Calu3 (cell line): ENCODE measurements around the gene CHST10. TPM values are rescaled to one million over a fixed set of nuclear protein-coding genes. Genes with fewer than 3 reads are reported as not detected.

Experiments
- BruUV-seq: library from RNA; stranded (reverse); fragments of 400-500 nt; replicated peaks from 2 replicates; lab custom pipeline; 2021; lab: Mats Ljungman, UMichigan
- CTCF ChIA-PET: fragments of 300-600 bp; sonication (Branson Sonifier 250); formaldehyde crosslinking; loops from one replicate; lab custom pipeline; 2022; ENCODE audit warnings: antibody characterized with exemption; lab: Charles Lee
- DNase-seq: peaks from one replicate; pipeline ENCODE4 v3.0.0; 2022
- H3K27ac Mint-ChIP-seq: one replicate; pipeline ENCODE4 v1.8.0; 2022; ENCODE audit warnings: mixed read lengths; ENCODE audit not compliant: unreplicated experiment
- H3K27me3 Mint-ChIP-seq: one replicate; pipeline ENCODE4 v1.8.0; 2022; ENCODE audit warnings: mixed read lengths; ENCODE audit not compliant: unreplicated experiment
- H3K36me3 Mint-ChIP-seq: one replicate; pipeline ENCODE4 v1.8.0; 2022; ENCODE audit warnings: mild to moderate bottlenecking, moderate library complexity, mixed read lengths; ENCODE audit not compliant: insufficient read depth, unreplicated experiment
- H3K4me1 Mint-ChIP-seq: one replicate; pipeline ENCODE4 v1.8.0; 2022; ENCODE audit warnings: mild to moderate bottlenecking, low read depth, mixed read lengths; ENCODE audit not compliant: unreplicated experiment
- H3K4me3 Mint-ChIP-seq: one replicate; pipeline ENCODE4 v1.8.0; 2022; ENCODE audit warnings: mild to moderate bottlenecking, low read depth, moderate library complexity, mixed read lengths; ENCODE audit not compliant: unreplicated experiment
- H3K9me3 Mint-ChIP-seq: one replicate; pipeline ENCODE4 v1.8.0; 2022; ENCODE audit warnings: low read depth, mixed read lengths; ENCODE audit not compliant: unreplicated experiment
- CTCF ChIP-seq: fragments of 200-600 bp; IDR thresholded peaks from one replicate; pipeline ENCODE4 v1.8.0; 2022; ENCODE audit warnings: antibody characterized with exemption; ENCODE audit not compliant: unreplicated experiment
- intact Hi-C: fragments of 100-400 bp; cut with micrococcal nuclease; formaldehyde crosslinking; loops from one replicate; pipeline ENCODE4 v1.10.0; 2022; ENCODE audit not compliant: unreplicated experiment
- total RNA-seq: library from RNA; stranded (reverse); gene quantifications from 2 replicates; pipeline ENCODE4 v1.2.3, GENCODE V29; 2022

Gene CHST10
- total RNA-seq, 1 experiment from 2014 or later, result 15.5 TPM

GRCh38 chr2:100383306-100383705 lies 34.2 kb downstream of the CHST10 start:
- no peaks in the 10 kb centered on the region for H3K4me1 Mint-ChIP-seq
- no peak for TF ChIP-seq CTCF
- H3K4me3 Mint-ChIP-seq, result no peak overlapping the region
- intact Hi-C loops, result no loop called here
- no TSS peak for BruUV-seq
- no peaks in the 10 kb centered on the region for H3K36me3 Mint-ChIP-seq
- no peak overlapping the region for H3K27ac Mint-ChIP-seq
- no peaks in the 10 kb centered on the region for H3K9me3 Mint-ChIP-seq
- no peak for DNase-seq
- CTCF ChIA-PET, result interaction anchor here (1.2 kb wide), 1 partner anchor 121 kb away, joined by 3 read pairs; no protein-coding TSS in a partner anchor
- no peaks in the 10 kb centered on the region for H3K27me3 Mint-ChIP-seq

GRCh38 chr2:100381240-100381639 lies 36.2 kb downstream of the CHST10 start:
- CTCF ChIA-PET, result interaction anchor here (0.8 to 3.0 kb wide), 14 partner anchors 11 to 822 kb away, joined by 3 to 125 read pairs (median 5); partner anchors contain the start of gene LONRF2
- H3K4me1 Mint-ChIP-seq, result no peaks in the 10 kb centered on the region
- intact Hi-C loops, result loop anchor here (1.0 kb wide), 2 partner anchors 61 to 118 kb away; no protein-coding TSS in a partner anchor

GRCh38 chr2:100380681-100381080 lies 36.8 kb downstream of the CHST10 start:
- no peak for DNase-seq
- CTCF ChIA-PET, result interaction anchor here (0.8 to 3.0 kb wide), 14 partner anchors 12 to 822 kb away, joined by 3 to 125 read pairs (median 5); partner anchors contain the start of gene LONRF2
- Mint-ChIP-seq H3K27ac (no peak overlapping the region), H3K4me3 (no peak overlapping the region), H3K36me3 (no peaks in the 10 kb centered on the region), H3K4me1 (no peaks in the 10 kb centered on the region), H3K9me3 (no peaks in the 10 kb centered on the region), H3K27me3 (no peaks in the 10 kb centered on the region)
- TF ChIP-seq CTCF, result no peak
- intact Hi-C loops, result loop anchor here (1.0 kb wide), 2 partner anchors 60 to 117 kb away; no protein-coding TSS in a partner anchor
- no TSS peak for BruUV-seq

More at GRCh38 chr2:100381240-100381639, 36.2 kb downstream of the CHST10 start:
- no peak overlapping the region for H3K4me3 Mint-ChIP-seq
- DNase-seq, result peak; percentile 90
- no peaks in the 10 kb centered on the region for H3K27me3 Mint-ChIP-seq
- no peaks in the 10 kb centered on the region for H3K36me3 Mint-ChIP-seq
- TF ChIP-seq CTCF, result peak; percentile 84
- H3K27ac Mint-ChIP-seq, result no peak overlapping the region
- no peaks in the 10 kb centered on the region for H3K9me3 Mint-ChIP-seq
- BruUV-seq, result no TSS peak

- CTCF ChIA-PET, result interaction anchor here (1.8 kb wide), 1 partner anchor 115 kb away, joined by 11 read pairs; no protein-coding TSS in a partner anchor
- no peak for TF ChIP-seq CTCF
Observed at GRCh38 chr2:100376836-100377235, 40.6 kb downstream of the CHST10 start.

More at GRCh38 chr2:100376836-100377235, 40.6 kb downstream of the CHST10 start:
- H3K4me3 Mint-ChIP-seq, result no peak overlapping the region
- no peaks in the 10 kb centered on the region for H3K27me3 Mint-ChIP-seq
- no peak overlapping the region for H3K27ac Mint-ChIP-seq
- H3K36me3 Mint-ChIP-seq, result no peaks in the 10 kb centered on the region
- DNase-seq, result peak; percentile 13
- no peaks in the 10 kb centered on the region for H3K9me3 Mint-ChIP-seq
- H3K4me1 Mint-ChIP-seq, result no peaks in the 10 kb centered on the region
- intact Hi-C loops, result no loop called here
- no TSS peak for BruUV-seq
